ENCODE measurements around the gene SPX.

The SPX gene

GRCh38 chr12:21526053-21526452 lies at the start of gene SPX:
SPX (plus strand) TSS chr12:21526296; CDS start chr12:21526473, 177 bp downstream.
- no peak for DNase-seq

DNA sequence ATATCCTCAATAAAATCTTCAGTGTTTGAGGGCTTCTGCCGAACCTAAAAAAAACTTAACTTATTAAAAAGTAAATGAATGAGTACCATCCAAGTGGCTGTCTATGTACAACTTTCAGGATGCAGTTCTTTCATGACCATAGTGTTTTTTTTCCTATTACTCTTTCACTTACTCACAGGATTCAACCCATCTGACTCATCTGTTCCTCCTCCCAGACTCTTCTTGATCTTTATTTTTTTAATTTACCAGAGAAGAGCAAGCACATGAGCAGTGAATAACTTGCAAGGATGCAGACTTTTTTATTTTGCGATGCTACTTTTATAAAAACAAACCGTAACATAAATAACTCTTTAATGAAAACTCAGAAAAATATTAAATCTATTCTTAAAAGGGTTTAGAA lies 49.1 kb upstream of the SPX start:
- DNase-seq: no peak

DNA sequence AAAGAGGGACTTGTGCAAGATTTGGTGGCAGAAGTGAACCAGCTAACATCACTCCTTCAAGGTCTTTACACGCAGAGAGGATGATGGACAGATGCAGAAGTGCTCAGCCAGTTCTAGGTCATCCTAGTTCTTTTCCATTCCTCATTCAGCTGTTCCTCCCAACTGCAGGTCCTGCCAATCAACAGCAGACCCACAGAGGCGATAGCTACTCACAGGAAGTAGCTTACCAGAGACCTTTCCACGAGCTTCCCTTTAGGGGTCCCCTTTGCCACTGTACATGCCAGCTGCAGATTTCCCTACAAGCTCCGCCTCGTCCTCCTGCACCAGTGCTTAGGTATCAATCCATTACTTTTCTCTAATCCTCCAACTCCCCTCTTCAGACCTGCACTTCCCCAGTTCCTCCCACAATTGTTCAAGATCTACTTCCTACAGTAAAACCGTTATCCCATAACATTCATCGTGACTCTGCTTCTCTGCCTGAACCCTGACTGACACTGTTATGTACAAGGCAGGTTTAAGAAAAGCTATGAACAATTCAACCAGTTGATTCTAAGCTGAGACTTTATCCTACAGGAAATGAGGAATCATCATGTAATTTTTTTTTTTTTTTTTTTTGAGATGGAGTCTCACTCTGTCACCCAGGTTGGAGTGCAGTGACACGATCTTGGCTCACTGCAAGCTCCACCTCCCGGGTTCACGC lies 47.2 kb upstream of the SPX start:
- no peak for DNase-seq

GRCh38 chr12:21483531-21483930 lies 42.6 kb upstream of the SPX start:
- no peak for DNase-seq

- DNase-seq: no peak
These were observed 40.1 kb upstream of the SPX start for GRCh38 chr12:21485998-21486397.

- no peak for DNase-seq
These were observed 26.3 kb upstream of the SPX start for GRCh38 chr12:21499765-21500164.

- DNase-seq: no peak
These were observed 25.3 kb upstream of the SPX start for GRCh38 chr12:21500786-21501257.

GRCh38 chr12:21501258-21502163 lies 24.6 kb upstream of the SPX start, which contains the start of the genes GOLT1B and RECQL:
GOLT1B (plus strand) TSS chr12:21501789; CDS start chr12:21501924, 135 bp downstream.
RECQL (minus strand) TSS chr12:21501635; CDS start chr12:21499570, 2,065 bp downstream.
- peak; percentile 62 to 74 (median 71) for DNase-seq

DNA sequence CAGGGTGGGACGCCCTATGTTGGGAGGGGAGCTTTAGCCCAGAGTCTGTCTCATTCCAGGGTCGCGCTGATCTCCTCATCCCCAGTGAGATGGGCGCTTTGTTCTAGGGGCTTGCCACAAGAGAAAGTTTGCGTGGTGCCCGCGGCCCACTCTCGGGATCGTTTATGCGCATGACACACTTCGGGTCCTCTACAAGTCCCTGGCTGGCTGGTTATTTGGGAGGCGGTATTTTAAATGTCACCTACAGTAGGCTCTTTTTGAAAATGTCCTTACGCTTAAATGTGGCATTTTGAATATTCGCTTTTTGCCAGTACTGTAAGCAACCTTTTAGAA lies 24.0 kb upstream of the SPX start:
- DNase-seq: peak in 2 of 4 experiments; percentile 16 to 33

DNA sequence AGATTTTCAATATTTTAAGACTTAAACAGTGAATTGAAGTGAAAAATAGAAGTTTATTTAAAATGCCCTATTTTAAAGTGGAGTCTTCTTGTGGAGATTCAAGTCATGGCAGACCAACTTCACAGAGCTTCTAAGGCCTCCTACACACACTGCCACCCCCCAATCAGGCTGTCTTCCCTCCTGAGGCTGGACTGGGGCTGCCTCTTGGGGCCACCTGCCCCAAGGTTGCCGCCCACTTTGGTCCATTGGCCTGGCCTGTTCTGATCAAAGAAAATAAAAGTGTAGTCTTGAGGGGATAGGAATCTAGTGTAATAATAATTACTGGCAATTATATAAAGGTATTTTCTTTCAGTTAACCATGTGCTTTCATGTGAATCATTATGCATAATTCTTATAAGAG lies 23.2 kb upstream of the SPX start:
- DNase-seq: no peak

DNA sequence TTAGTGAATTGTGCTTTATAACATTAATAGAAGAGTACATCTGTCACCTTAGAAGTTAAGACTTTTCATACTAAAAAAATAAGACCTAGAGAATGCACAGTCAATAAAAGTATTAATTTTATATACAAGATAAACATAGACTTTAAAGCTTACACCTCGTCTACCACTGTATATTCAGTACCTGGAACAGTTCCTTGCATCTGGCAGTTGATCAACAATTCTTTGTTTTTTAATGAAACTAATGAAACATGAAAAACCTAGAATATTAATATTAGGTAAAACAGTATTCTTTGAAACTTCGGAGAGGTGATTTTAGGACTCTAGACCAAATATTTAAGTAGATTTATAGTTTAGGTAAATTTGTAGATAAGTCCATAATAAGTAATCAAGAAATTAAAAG lies 20.2 kb upstream of the SPX start:
- DNase-seq: no peak

DNA sequence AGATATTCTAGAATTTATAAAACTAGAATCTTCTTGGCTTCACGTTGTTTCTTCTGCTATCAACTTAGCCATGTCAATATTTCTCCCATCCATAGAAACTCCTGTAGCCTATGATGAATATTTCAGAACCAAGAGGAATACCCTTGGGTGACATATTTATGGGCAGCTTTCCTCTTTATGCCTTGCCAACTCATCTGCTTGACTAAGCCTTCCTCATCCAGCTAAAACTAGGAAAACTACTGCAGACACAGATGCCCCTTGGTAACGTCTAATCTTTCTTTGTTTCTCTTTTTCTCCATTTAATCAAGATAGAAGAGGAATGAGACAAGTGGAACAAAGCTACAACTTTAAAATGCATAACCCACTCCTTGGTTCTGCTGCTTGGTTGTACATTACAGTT lies 18.2 kb upstream of the SPX start:
- no peak for DNase-seq

GRCh38 chr12:21509768-21510167 lies 16.3 kb upstream of the SPX start:
- no peak for DNase-seq

DNA sequence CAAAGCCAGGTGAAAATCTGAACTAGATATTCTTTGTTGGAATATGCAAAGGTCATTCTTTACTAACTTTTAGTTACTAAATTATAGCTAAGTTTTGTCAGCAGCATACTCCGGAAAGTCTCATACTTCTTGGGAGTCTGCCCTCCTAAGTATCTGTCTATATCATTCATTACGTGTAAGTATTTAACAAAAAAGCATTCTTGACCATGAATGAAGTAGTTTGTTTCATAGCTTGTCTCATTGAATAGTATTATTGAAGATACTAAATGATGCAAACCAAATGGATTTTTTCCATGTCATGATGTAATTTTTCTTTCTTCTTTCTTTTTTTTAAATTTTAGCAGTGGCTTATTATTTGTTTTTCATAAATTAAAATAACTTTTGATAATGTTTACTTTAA lies 9.8 kb upstream of the SPX start:
- DNase-seq: no peak

DNA sequence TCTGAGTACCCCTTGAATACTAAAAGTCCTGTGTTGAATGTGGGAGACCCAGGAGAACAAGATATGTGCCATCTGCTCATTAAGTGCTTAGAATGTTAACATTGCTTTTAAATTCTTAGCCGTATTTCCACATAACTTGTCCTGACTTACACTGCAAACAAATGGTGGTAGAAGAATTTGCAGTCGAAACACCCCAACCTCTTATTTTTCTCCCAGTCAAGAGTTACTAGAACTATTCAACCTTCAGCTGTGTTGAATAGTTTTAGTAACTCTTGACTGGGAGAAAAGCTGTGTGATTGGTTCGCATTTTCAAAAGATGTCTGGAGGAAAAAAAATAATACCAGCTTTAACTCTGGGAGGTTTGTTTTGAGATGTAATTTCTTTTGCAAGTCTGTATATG lies 7.6 kb upstream of the SPX start:
- DNase-seq: no peak

- no peak for DNase-seq
These were observed 4.6 kb upstream of the SPX start for GRCh38 chr12:21521541-21521940.

- no peak for DNase-seq
These were observed 2.9 kb upstream of the SPX start for GRCh38 chr12:21523148-21523547.

GRCh38 chr12:21526721-21527345 lies 737 bp downstream of the SPX start:
- no peak for DNase-seq

- DNase-seq: peak; percentile 12 to 48 (median 30)
These were observed 1.5 kb downstream of the SPX start for GRCh38 chr12:21527451-21528180.

DNA sequence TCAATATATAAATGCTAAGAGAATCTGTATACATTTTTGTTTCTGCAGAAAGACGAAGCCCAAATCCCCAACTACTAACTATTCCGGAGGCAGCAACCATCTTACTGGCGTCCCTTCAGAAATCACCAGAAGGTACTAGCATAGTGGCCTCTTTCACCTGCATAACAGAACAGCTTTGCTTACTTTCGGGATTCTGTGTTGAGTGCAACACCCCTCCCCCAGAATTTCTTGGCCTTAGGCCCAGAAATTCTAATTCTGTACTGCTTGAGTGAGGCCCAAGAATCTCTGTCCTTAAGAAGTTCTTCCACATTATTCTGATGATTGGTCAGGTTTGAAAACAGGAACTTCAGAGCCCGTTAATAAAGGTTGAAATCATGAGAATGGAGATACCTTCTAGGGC lies 2.9 kb downstream of the SPX start:
- no peak for DNase-seq

- DNase-seq: no peak
These were observed 3.4 kb downstream of the SPX start for GRCh38 chr12:21529456-21529855.

DNA sequence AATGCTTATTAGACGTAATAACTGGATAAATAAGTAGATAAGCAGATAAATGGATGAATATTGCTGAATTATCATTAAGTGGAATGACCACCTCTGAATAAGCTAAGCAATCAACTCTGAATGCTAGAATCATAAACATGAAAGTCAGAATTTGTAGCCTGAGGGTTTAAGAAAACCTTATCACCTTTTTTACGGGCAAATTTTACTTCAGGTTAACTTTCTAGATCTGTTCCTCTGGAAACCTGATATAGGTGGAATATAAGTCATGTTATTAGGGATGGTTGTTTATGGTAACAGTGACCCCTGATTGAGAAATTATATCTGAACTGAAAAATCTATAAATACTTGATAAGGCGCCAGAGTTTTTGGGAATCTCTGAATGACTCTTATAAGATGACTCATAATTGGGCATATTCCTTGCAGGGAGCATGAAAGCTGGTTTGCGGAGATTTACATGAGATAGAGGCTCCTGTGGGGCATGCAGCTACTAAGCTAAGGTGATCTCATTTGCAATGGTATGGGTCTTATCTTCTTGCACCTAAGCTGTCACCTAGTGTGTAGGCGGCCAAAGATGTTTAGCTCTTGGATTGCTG lies 12.1 kb downstream of the SPX start:
- DNase-seq: no peak
